GM12878 (cell line): Measurements from ENCODE around the gene RTN4R. TPM values are rescaled to one million over a fixed set of nuclear protein-coding genes. Genes with fewer than 3 reads are reported as not detected.

Source experiments
- ATAC-seq: fragments of 200-7000 bp; cut with Tn5 transposase; 3 replicates; pipeline ENCODE4 v1.9.1; 2020; ENCODE audit warnings: mild to moderate bottlenecking, moderate library complexity
- BruUV-seq: library from RNA; stranded (reverse); fragments of 400-500 nt; replicated peaks from 2 replicates; lab custom pipeline; 2021; lab: Mats Ljungman, UMichigan
- CTCF ChIA-PET: fragments of 300-600 bp; sonication (Branson Sonifier 250); formaldehyde crosslinking; extraction: SDS; loops from one replicate; lab custom pipeline; 2021; ENCODE audit warnings: inconsistent platforms; lab: Yijun Ruan, JAX
- POLR2A ChIA-PET: fragments of 350-600 bp; formaldehyde crosslinking; extraction: SDS; loops from one replicate; lab custom pipeline; 2021; ENCODE audit warnings: inconsistent platforms; lab: Charles Lee
- RAD21 ChIA-PET: fragments of 300-600 bp; sonication (Branson Sonifier 250); formaldehyde crosslinking; loops from one replicate; lab custom pipeline; 2023; ENCODE audit warnings: antibody characterized with exemption; ENCODE audit not compliant: unreplicated experiment; lab: Charles Lee
- SMC1A ChIA-PET: fragments of 300-600 bp; sonication (Branson Sonifier 250); formaldehyde crosslinking; loops from one replicate; lab custom pipeline; 2023; ENCODE audit not compliant: unreplicated experiment, uncharacterized antibody; lab: Charles Lee
- DNase-seq: peaks from one replicate; pipeline ENCODE4 v3.0.0-alpha.2; 2011; ENCODE audit warnings: low read depth, low spot score
- FAIRE-seq: peaks from 3 replicates; lab custom pipeline; 2011; peaks lifted over from hg19 to GRCh38; lab: Jason Lieb, UNC
- H2AFZ ChIP-seq: 2 replicates; pipeline ENCODE4 v1.6.0; 2011; ENCODE audit warnings: low read depth, low read length, control low read depth; ENCODE audit not compliant: control insufficient read depth
- H3K27ac ChIP-seq: 2 replicates; pipeline ENCODE4 v1.5.1; 2011; ENCODE audit warnings: control low read depth; ENCODE audit not compliant: control insufficient read depth, insufficient read depth
- H3K27me3 ChIP-seq, 2 experiments: replicated peaks in 1 of 2; 2 replicates each; pipeline versions ENCODE4 v1.6.0 to v1.6.1; 2011; ENCODE audit warnings: low read length in 1 of 2; ENCODE audit not compliant: control insufficient read depth in 2 of 2, insufficient read depth in 2 of 2
- H3K36me3 ChIP-seq, 2 experiments: 2 replicates each; pipeline ENCODE4 v1.5.1; 2011; ENCODE audit warnings: low read length in 1 of 2; ENCODE audit not compliant: control insufficient read depth in 2 of 2, insufficient read depth in 2 of 2
- H3K4me1 ChIP-seq: 2 replicates; pipeline ENCODE4 v1.6.1; 2011; ENCODE audit warnings: mild to moderate bottlenecking, low read length, moderate library complexity, mixed read lengths; ENCODE audit not compliant: control insufficient read depth, insufficient read depth
- H3K4me2 ChIP-seq: 2 replicates; pipeline ENCODE4 v1.6.0; 2011; ENCODE audit warnings: control low read depth; ENCODE audit not compliant: control insufficient read depth, insufficient read depth
- H3K4me3 ChIP-seq: fragments of 200-600 bp; sonication (generic); 2 replicates; pipeline ENCODE4 v1.5.1; 2016
- H3K79me2 ChIP-seq: 2 replicates; pipeline ENCODE4 v1.6.0; 2011; ENCODE audit warnings: low read length; ENCODE audit not compliant: control insufficient read depth, insufficient read depth
- H3K9ac ChIP-seq: 2 replicates; pipeline ENCODE4 v1.8.0; 2011; ENCODE audit warnings: low read length, control low read depth, mixed read lengths; ENCODE audit not compliant: control insufficient read depth, insufficient read depth
- H3K9me3 ChIP-seq: replicated peaks from 3 replicates; pipeline ENCODE4 v1.5.1; 2011; ENCODE audit warnings: mild to moderate bottlenecking, low read length; ENCODE audit not compliant: control insufficient read depth, insufficient read depth
- H4K20me1 ChIP-seq: 2 replicates; pipeline ENCODE4 v1.6.0; 2011; ENCODE audit not compliant: control insufficient read depth, insufficient read depth
- WGBS: methylation state at CpG from one replicate; pipeline ENCODE4 v1.1.6; 2016; ENCODE audit warnings: low lambda C conversion rate; ENCODE audit not compliant: insufficient replicate concordance, insufficient coverage; ENCODE audit errors: missing lambda C conversion rate; 5-methylcytosine and 5-hydroxymethylcytosine counted together
- in situ Hi-C: fragments of 300-500 bp; cut with MboI; formaldehyde crosslinking; loops from 9 replicates; pipeline ENCODE4 v1.14.3; 2018; ENCODE audit warnings: mixed read lengths
- intact Hi-C: fragments of 100-400 bp; cut with micrococcal nuclease; formaldehyde crosslinking; loops from one replicate; pipeline ENCODE4 v1.14.2; 2022; ENCODE audit not compliant: unreplicated experiment
- polyA plus RNA-seq, 11 experiments: library from polyadenylated mRNA; depleted of rRNA in 4 of 11; unstranded in 6 of 11; stranded (reverse) in 5 of 11; fragments of >200 nt; fragmentation: Nextera tagmentation in 4 of 11; fragmentation: Illumina TruSeq in 1 of 11; extraction: Ambion mirVana in 4 of 11; extraction: Trizol in 1 of 11; gene quantifications; 1 replicate in 1 of 11; 2 replicates in 10 of 11; pipeline versions ENCODE4 v1.2.1 to v1.2.3, GENCODE V29; 2011 to 2016; ENCODE audit warnings: inconsistent platforms in 2 of 11, missing spikeins in 2 of 11, low read depth in 1 of 11
- total RNA-seq, 4 experiments: library from RNA; depleted of rRNA in 3 of 4; stranded (reverse); fragments of >200 nt in 3 of 4; fragmentation: Illumina TruSeq in 1 of 4; extraction: Trizol in 1 of 4; gene quantifications; 2 replicates each; pipeline versions ENCODE4 v1.2.1 to v1.2.3, GENCODE V29; 2013 to 2021
- TF ChIP-seq, protein P1 (sequence below): fragments of 450-650 bp; formaldehyde crosslinking; IDR thresholded peaks from 2 replicates; pipeline ENCODE4 v1.4.0; 2020; ENCODE audit warnings: mild to moderate bottlenecking, moderate library complexity
- TF ChIP-seq, protein P2 (sequence below): IDR thresholded peaks from 2 replicates; pipeline ENCODE4 v1.6.1; 2011; ENCODE audit warnings: mild to moderate bottlenecking, low read depth, low read length, moderate library complexity; ENCODE audit not compliant: insufficient replicate concordance

RTN4R gene
- total and polyA plus RNA-seq, 10 of the 15 experiments (the other 5 are each of a cell fraction or from before 2014, with no cell fraction given) = 0.03 to 1.0 (median 0.60) TPM; not detected in 2

DNA sequence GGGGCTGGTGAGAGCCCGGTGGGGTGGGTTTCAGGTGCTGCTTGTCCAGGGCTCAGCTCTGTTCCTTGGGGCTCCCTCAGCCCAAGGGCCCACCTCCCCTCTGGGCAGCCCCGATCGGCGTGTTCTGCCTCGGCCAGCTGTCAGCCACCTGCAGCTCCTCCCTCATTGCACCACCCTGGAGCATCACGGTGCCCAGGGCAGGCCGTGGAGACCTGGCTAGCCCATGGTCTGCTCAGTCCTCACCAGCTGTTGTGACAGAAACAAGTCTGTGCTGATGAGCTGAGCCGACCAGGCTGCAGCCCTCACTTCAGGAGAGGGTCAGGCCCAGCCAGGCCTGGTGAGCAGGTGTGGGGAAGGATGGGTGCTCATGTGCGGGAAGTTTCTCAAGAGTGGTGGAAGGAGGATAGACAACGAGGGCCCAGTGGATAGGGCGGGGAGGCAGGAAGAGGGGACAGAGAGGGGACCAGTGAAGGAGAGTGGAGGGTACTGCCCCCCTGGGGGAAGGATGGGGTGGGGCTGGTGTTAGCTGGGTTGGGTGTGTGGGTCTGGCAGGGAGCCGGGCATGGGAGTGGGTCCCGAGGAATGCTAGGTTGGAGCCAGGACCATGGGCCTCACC, 16.5 kb upstream of the RTN4R start:
- Histone ChIP-seq H3K36me3 (no peaks in the 10 kb centered on the region), H3K9me3 (no peaks in the 10 kb centered on the region), H3K4me2 (no peak overlapping the region), H2AFZ (no peak overlapping the region), H3K27me3 (no peaks in the 10 kb centered on the region), H3K79me2 (no peaks in the 10 kb centered on the region), H3K9ac (no peak overlapping the region), H3K27ac (no peak overlapping the region), H3K4me1 (no peaks in the 10 kb centered on the region), H4K20me1 (no peaks in the 10 kb centered on the region), H3K4me3 (no peak overlapping the region)
- ChIA-PET POLR2A (no interaction called here), CTCF (interaction anchor here (0.8 to 1.6 kb wide), 2 partner anchors 127 to 170 kb away, joined by 3 to 6 read pairs; no protein-coding TSS in a partner anchor), SMC1A (no interaction called here), RAD21 (interaction anchor here (1.6 to 1.8 kb wide), 2 partner anchors 46 to 128 kb away, joined by 6 read pairs; no protein-coding TSS in a partner anchor)
- ATAC-seq (no peak), DNase-seq (no peak), FAIRE-seq (no peak)
- in situ Hi-C loops (loop anchor here (5.0 kb wide), 1 partner anchor 1332 kb away; no protein-coding TSS in a partner anchor), intact Hi-C loops (loop anchor here (1.0 kb wide), 1 partner anchor 127 kb away; no protein-coding TSS in a partner anchor)
- TF ChIP-seq, protein P1, sequence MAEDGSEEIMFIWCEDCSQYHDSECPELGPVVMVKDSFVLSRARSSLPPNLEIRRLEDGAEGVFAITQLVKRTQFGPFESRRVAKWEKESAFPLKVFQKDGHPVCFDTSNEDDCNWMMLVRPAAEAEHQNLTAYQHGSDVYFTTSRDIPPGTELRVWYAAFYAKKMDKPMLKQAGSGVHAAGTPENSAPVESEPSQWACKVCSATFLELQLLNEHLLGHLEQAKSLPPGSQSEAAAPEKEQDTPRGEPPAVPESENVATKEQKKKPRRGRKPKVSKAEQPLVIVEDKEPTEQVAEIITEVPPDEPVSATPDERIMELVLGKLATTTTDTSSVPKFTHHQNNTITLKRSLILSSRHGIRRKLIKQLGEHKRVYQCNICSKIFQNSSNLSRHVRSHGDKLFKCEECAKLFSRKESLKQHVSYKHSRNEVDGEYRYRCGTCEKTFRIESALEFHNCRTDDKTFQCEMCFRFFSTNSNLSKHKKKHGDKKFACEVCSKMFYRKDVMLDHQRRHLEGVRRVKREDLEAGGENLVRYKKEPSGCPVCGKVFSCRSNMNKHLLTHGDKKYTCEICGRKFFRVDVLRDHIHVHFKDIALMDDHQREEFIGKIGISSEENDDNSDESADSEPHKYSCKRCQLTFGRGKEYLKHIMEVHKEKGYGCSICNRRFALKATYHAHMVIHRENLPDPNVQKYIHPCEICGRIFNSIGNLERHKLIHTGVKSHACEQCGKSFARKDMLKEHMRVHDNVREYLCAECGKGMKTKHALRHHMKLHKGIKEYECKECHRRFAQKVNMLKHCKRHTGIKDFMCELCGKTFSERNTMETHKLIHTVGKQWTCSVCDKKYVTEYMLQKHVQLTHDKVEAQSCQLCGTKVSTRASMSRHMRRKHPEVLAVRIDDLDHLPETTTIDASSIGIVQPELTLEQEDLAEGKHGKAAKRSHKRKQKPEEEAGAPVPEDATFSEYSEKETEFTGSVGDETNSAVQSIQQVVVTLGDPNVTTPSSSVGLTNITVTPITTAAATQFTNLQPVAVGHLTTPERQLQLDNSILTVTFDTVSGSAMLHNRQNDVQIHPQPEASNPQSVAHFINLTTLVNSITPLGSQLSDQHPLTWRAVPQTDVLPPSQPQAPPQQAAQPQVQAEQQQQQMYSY (CRISPR knock-in tag) = no peak
- TF ChIP-seq, protein P2, sequence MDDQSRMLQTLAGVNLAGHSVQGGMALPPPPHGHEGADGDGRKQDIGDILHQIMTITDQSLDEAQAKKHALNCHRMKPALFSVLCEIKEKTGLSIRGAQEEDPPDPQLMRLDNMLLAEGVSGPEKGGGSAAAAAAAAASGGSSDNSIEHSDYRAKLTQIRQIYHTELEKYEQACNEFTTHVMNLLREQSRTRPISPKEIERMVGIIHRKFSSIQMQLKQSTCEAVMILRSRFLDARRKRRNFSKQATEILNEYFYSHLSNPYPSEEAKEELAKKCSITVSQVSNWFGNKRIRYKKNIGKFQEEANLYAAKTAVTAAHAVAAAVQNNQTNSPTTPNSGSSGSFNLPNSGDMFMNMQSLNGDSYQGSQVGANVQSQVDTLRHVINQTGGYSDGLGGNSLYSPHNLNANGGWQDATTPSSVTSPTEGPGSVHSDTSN = no peak
- BruUV-seq = no TSS peak
- 39% methylated on average over 9 of the region's 13 CpGs for WGBS
